Calu3 (cell line): ENCODE measurements around the gene MRPL58. TPM values are rescaled to one million over a fixed set of nuclear protein-coding genes. Genes with fewer than 3 reads are reported as not detected.

ENCODE experiments used
- BruUV-seq: library from RNA; stranded (reverse); fragments of 400-500 nt; replicated peaks from 2 replicates; lab custom pipeline; 2021; lab: Mats Ljungman, UMichigan
- CTCF ChIA-PET: fragments of 300-600 bp; sonication (Branson Sonifier 250); formaldehyde crosslinking; loops from one replicate; lab custom pipeline; 2022; ENCODE audit warnings: antibody characterized with exemption; lab: Charles Lee
- DNase-seq: peaks from one replicate; pipeline ENCODE4 v3.0.0; 2022
- H3K27ac Mint-ChIP-seq: one replicate; pipeline ENCODE4 v1.8.0; 2022; ENCODE audit warnings: mixed read lengths; ENCODE audit not compliant: unreplicated experiment
- H3K27me3 Mint-ChIP-seq: one replicate; pipeline ENCODE4 v1.8.0; 2022; ENCODE audit warnings: mixed read lengths; ENCODE audit not compliant: unreplicated experiment
- H3K36me3 Mint-ChIP-seq: one replicate; pipeline ENCODE4 v1.8.0; 2022; ENCODE audit warnings: mild to moderate bottlenecking, moderate library complexity, mixed read lengths; ENCODE audit not compliant: insufficient read depth, unreplicated experiment
- H3K4me1 Mint-ChIP-seq: one replicate; pipeline ENCODE4 v1.8.0; 2022; ENCODE audit warnings: mild to moderate bottlenecking, low read depth, mixed read lengths; ENCODE audit not compliant: unreplicated experiment
- H3K4me3 Mint-ChIP-seq: one replicate; pipeline ENCODE4 v1.8.0; 2022; ENCODE audit warnings: mild to moderate bottlenecking, low read depth, moderate library complexity, mixed read lengths; ENCODE audit not compliant: unreplicated experiment
- H3K9me3 Mint-ChIP-seq: one replicate; pipeline ENCODE4 v1.8.0; 2022; ENCODE audit warnings: low read depth, mixed read lengths; ENCODE audit not compliant: unreplicated experiment
- CTCF ChIP-seq: fragments of 200-600 bp; IDR thresholded peaks from one replicate; pipeline ENCODE4 v1.8.0; 2022; ENCODE audit warnings: antibody characterized with exemption; ENCODE audit not compliant: unreplicated experiment
- intact Hi-C: fragments of 100-400 bp; cut with micrococcal nuclease; formaldehyde crosslinking; loops from one replicate; pipeline ENCODE4 v1.10.0; 2022; ENCODE audit not compliant: unreplicated experiment
- total RNA-seq: library from RNA; stranded (reverse); gene quantifications from 2 replicates; pipeline ENCODE4 v1.2.3, GENCODE V29; 2022

MRPL58 gene
- total RNA-seq, 1 experiment from 2014 or later, result 49.0 TPM

GRCh38 chr17:75063201-75063600 lies 50.7 kb downstream of the MRPL58 start:
- no peak for DNase-seq
- no peak overlapping the region for H3K27ac Mint-ChIP-seq
- H3K9me3 Mint-ChIP-seq, result no peaks in the 10 kb centered on the region
- H3K36me3 Mint-ChIP-seq, result peaks cover 39% of the 10 kb centered on the region
- intact Hi-C loops, result no loop called here
- TF ChIP-seq CTCF, result no peak
- no peak overlapping the region for H3K4me3 Mint-ChIP-seq
- CTCF ChIA-PET, result interaction anchor here (0.6 to 1.3 kb wide), 2 partner anchors 16 to 145 kb away, joined by 3 read pairs; no protein-coding TSS in a partner anchor
- H3K27me3 Mint-ChIP-seq, result no peaks in the 10 kb centered on the region
- no peaks in the 10 kb centered on the region for H3K4me1 Mint-ChIP-seq
- no TSS peak for BruUV-seq

- H3K27me3 Mint-ChIP-seq, result no peaks in the 10 kb centered on the region
- no peak for DNase-seq
- H3K9me3 Mint-ChIP-seq, result no peaks in the 10 kb centered on the region
- intact Hi-C loops, result no loop called here
- CTCF ChIA-PET, result interaction anchor here (0.6 to 1.3 kb wide), 2 partner anchors 15 to 144 kb away, joined by 3 read pairs; no protein-coding TSS in a partner anchor
- BruUV-seq, result no TSS peak
- no peaks in the 10 kb centered on the region for H3K4me1 Mint-ChIP-seq
- no peak for TF ChIP-seq CTCF
- H3K27ac Mint-ChIP-seq, result no peak overlapping the region
- H3K4me3 Mint-ChIP-seq, result no peak overlapping the region
- H3K36me3 Mint-ChIP-seq, result peaks cover 39% of the 10 kb centered on the region
Measured at GRCh38 chr17:75063626-75064025, 51.2 kb downstream of the MRPL58 start.

- H3K36me3 Mint-ChIP-seq, result peaks cover 39% of the 10 kb centered on the region
- CTCF ChIA-PET, result interaction anchor here (1.3 kb wide), 1 partner anchor 15 kb away, joined by 3 read pairs; no protein-coding TSS in a partner anchor
- H3K27me3 Mint-ChIP-seq, result no peaks in the 10 kb centered on the region
- no peak for TF ChIP-seq CTCF
- BruUV-seq, result no TSS peak
- H3K4me3 Mint-ChIP-seq, result no peak overlapping the region
- intact Hi-C loops, result no loop called here
- no peak overlapping the region for H3K27ac Mint-ChIP-seq
- H3K9me3 Mint-ChIP-seq, result no peaks in the 10 kb centered on the region
- no peaks in the 10 kb centered on the region for H3K4me1 Mint-ChIP-seq
- DNase-seq, result no peak
Measured at GRCh38 chr17:75064040-75064439, 51.6 kb downstream of the MRPL58 start.

- H3K27ac Mint-ChIP-seq, result no peak overlapping the region
- H3K36me3 Mint-ChIP-seq, result peaks cover 39% of the 10 kb centered on the region
- CTCF ChIA-PET, result interaction anchor here (1.0 kb wide), 1 partner anchor 46 kb away, joined by 3 read pairs; the partner anchor contains the start of gene ARMC7
Measured at GRCh38 chr17:75064460-75064859, 52.0 kb downstream of the MRPL58 start.

More at GRCh38 chr17:75064460-75064859, 52.0 kb downstream of the MRPL58 start:
- intact Hi-C loops, result no loop called here
- Mint-ChIP-seq H3K4me3 (no peak overlapping the region), H3K27me3 (no peaks in the 10 kb centered on the region), H3K9me3 (no peaks in the 10 kb centered on the region), H3K4me1 (no peaks in the 10 kb centered on the region)
- no TSS peak for BruUV-seq
- no peak for TF ChIP-seq CTCF
- DNase-seq, result no peak
